Neural cell (in vitro differentiated cells): ENCODE results near the gene AATK.

ENCODE experiments used
- EP300 ChIP-seq: fragments of 450-650 bp; conservative IDR thresholded peaks from 2 replicates; pipeline ENCODE4 v1.6.1; 2014; ENCODE audit warnings: antibody characterized with exemption, mild to moderate bottlenecking, moderate library complexity; ENCODE audit not compliant: poor library complexity, severe bottlenecking
- EZH2 ChIP-seq: fragments of 200-600, 300-800 bp; shearing (Covaris generic), sonication (generic); IDR thresholded peaks from 2 replicates; pipeline ENCODE4 v1.6.1; 2014; ENCODE audit warnings: antibody characterized with exemption, low read length, borderline replicate concordance, mild to moderate bottlenecking; ENCODE audit not compliant: insufficient read depth, poor library complexity, severe bottlenecking
- POLR2AphosphoS5 ChIP-seq: IDR thresholded peaks from 2 replicates; pipeline ENCODE4 v1.6.1; 2012
- RAD21 ChIP-seq: fragments of 450-650 bp; conservative IDR thresholded peaks from 2 replicates; pipeline ENCODE4 v1.6.1; 2014; ENCODE audit warnings: antibody characterized with exemption, mild to moderate bottlenecking, moderate library complexity
- SMC3 ChIP-seq: fragments of 450-650 bp; conservative IDR thresholded peaks from 2 replicates; pipeline ENCODE4 v1.6.1; 2014; ENCODE audit warnings: antibody characterized with exemption, mild to moderate bottlenecking, moderate library complexity; ENCODE audit not compliant: poor library complexity
- TF ChIP-seq, protein P1 (sequence below): IDR thresholded peaks from 2 replicates; pipeline ENCODE4 v1.6.1; 2012; ENCODE audit warnings: borderline replicate concordance
- TF ChIP-seq, protein P2 (sequence below): fragments of 450-650 bp; IDR thresholded peaks from 2 replicates; pipeline ENCODE4 v1.5.1; 2014; ENCODE audit warnings: antibody characterized with exemption, mild to moderate bottlenecking, moderate library complexity; ENCODE audit not compliant: poor library complexity, severe bottlenecking

DNA sequence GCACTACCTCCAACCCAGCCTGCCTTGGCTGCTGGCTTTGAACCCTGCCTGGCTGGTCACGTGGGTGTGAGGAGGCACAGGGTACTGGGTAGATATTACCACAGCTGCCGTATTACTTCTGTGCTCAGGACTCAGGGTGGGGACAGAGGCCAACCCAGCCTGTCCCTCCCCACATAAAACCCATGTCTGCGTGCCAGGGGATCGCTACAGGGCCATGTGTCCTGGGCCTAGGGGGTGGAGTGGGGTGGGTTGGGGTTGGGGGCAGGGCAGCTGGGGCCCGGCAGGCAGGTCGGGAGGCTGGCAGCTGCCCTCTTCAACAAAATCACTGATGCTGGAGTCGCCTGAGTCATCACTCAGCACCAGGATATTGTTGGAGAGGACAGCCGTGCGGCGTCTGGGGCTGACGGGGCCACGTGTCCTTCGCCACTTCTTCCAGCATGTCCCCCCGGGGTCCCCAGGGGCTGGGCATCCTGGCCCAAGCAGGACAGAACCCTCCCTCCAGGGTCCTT, 40.4 kb downstream of the AATK start:
- TF ChIP-seq EP300 (no peak), RAD21 (no peak), EZH2 (no peak), POLR2AphosphoS5 (no peak), SMC3 (no peak)
- TF ChIP-seq, protein P1, sequence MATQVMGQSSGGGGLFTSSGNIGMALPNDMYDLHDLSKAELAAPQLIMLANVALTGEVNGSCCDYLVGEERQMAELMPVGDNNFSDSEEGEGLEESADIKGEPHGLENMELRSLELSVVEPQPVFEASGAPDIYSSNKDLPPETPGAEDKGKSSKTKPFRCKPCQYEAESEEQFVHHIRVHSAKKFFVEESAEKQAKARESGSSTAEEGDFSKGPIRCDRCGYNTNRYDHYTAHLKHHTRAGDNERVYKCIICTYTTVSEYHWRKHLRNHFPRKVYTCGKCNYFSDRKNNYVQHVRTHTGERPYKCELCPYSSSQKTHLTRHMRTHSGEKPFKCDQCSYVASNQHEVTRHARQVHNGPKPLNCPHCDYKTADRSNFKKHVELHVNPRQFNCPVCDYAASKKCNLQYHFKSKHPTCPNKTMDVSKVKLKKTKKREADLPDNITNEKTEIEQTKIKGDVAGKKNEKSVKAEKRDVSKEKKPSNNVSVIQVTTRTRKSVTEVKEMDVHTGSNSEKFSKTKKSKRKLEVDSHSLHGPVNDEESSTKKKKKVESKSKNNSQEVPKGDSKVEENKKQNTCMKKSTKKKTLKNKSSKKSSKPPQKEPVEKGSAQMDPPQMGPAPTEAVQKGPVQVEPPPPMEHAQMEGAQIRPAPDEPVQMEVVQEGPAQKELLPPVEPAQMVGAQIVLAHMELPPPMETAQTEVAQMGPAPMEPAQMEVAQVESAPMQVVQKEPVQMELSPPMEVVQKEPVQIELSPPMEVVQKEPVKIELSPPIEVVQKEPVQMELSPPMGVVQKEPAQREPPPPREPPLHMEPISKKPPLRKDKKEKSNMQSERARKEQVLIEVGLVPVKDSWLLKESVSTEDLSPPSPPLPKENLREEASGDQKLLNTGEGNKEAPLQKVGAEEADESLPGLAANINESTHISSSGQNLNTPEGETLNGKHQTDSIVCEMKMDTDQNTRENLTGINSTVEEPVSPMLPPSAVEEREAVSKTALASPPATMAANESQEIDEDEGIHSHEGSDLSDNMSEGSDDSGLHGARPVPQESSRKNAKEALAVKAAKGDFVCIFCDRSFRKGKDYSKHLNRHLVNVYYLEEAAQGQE, result no peak
- TF ChIP-seq, protein P2, sequence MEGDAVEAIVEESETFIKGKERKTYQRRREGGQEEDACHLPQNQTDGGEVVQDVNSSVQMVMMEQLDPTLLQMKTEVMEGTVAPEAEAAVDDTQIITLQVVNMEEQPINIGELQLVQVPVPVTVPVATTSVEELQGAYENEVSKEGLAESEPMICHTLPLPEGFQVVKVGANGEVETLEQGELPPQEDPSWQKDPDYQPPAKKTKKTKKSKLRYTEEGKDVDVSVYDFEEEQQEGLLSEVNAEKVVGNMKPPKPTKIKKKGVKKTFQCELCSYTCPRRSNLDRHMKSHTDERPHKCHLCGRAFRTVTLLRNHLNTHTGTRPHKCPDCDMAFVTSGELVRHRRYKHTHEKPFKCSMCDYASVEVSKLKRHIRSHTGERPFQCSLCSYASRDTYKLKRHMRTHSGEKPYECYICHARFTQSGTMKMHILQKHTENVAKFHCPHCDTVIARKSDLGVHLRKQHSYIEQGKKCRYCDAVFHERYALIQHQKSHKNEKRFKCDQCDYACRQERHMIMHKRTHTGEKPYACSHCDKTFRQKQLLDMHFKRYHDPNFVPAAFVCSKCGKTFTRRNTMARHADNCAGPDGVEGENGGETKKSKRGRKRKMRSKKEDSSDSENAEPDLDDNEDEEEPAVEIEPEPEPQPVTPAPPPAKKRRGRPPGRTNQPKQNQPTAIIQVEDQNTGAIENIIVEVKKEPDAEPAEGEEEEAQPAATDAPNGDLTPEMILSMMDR, result no peak
